ENCODE measurements around the gene C11orf91.

DNA sequence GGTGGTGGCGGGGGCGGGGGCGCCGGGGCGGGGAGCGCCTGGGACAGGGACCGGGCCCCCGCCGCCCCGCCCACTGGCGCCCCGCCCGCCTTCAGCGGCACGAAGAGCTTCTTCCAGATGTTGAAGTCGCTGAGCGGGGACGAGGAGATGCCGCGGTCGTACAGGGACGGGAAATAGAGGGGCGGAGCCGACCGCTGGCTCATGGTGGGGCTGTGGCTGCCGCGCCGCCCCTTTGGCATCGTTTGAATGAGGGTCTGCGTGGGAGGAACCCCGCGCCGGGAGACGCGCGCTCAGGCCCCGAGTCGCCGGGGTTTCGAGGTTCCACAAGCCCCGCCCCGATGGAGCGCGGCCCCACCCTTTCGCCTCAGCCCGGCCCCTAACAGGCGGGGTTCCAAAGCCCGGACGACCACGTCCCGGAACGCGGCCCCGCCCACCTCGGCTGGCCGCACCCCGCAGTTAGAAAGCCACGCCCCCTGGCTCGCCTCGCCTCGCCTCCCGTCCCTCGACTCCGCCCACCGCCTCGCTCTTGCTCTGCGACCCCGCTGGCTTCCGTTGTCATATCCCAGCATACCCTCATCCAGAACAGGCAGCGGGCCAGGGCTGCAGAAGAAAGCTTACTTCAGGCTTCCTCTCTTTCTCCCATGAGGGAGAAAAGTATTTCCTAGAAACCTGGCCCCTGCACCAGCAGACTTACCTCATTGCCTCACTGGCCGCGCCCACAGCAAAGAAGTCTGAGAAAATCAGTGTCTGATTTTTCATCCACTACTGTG is at the start of gene C11orf91:
- TF ChIP-seq, protein P1, sequence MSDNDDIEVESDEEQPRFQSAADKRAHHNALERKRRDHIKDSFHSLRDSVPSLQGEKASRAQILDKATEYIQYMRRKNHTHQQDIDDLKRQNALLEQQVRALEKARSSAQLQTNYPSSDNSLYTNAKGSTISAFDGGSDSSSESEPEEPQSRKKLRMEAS (IDR thresholded peaks at IDR 0.05; ENCODE audit: insufficient read depth, insufficient read length) = no peak
- TF ChIP-seq, protein P2, sequence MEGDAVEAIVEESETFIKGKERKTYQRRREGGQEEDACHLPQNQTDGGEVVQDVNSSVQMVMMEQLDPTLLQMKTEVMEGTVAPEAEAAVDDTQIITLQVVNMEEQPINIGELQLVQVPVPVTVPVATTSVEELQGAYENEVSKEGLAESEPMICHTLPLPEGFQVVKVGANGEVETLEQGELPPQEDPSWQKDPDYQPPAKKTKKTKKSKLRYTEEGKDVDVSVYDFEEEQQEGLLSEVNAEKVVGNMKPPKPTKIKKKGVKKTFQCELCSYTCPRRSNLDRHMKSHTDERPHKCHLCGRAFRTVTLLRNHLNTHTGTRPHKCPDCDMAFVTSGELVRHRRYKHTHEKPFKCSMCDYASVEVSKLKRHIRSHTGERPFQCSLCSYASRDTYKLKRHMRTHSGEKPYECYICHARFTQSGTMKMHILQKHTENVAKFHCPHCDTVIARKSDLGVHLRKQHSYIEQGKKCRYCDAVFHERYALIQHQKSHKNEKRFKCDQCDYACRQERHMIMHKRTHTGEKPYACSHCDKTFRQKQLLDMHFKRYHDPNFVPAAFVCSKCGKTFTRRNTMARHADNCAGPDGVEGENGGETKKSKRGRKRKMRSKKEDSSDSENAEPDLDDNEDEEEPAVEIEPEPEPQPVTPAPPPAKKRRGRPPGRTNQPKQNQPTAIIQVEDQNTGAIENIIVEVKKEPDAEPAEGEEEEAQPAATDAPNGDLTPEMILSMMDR (IDR thresholded peaks at IDR 0.05; ENCODE audit: extremely low read depth in 1 of 2, insufficient read depth in 1 of 2, low read depth in 1 of 2, low read length in 2 of 2) = no peak

Measured in endothelial cell of umbilical vein (primary cell).